ENCODE measurements around the gene RAPGEF2.

RAPGEF2 gene

GRCh38 chr4:159126716-159127115 is 23.8 kb downstream of the RAPGEF2 start:
- TF ChIP-seq, protein P1, sequence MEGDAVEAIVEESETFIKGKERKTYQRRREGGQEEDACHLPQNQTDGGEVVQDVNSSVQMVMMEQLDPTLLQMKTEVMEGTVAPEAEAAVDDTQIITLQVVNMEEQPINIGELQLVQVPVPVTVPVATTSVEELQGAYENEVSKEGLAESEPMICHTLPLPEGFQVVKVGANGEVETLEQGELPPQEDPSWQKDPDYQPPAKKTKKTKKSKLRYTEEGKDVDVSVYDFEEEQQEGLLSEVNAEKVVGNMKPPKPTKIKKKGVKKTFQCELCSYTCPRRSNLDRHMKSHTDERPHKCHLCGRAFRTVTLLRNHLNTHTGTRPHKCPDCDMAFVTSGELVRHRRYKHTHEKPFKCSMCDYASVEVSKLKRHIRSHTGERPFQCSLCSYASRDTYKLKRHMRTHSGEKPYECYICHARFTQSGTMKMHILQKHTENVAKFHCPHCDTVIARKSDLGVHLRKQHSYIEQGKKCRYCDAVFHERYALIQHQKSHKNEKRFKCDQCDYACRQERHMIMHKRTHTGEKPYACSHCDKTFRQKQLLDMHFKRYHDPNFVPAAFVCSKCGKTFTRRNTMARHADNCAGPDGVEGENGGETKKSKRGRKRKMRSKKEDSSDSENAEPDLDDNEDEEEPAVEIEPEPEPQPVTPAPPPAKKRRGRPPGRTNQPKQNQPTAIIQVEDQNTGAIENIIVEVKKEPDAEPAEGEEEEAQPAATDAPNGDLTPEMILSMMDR (IDR thresholded peaks at IDR 0.05; ENCODE audit: insufficient read depth, low read length, poor library complexity, severe bottlenecking) = no peak
- TF ChIP-seq EZH2phosphoT487 (conservative IDR thresholded peaks at IDR 0.05; ENCODE audit: low read length) = no peak
- no peaks in the 10 kb centered on the region for H3K79me2 ChIP-seq (ENCODE audit: insufficient read depth, low read length)
- H3K9ac ChIP-seq (ENCODE audit: low read length) = no peak overlapping the region
- peaks cover 3% of the 10 kb centered on the region; the same call in 1 of the 2 replicates for H4K20me1 ChIP-seq (ENCODE audit: low read depth, low read length)
- no peak overlapping the region for H3K4me2 ChIP-seq (ENCODE audit: low read depth, low read length, poor library complexity, severe bottlenecking)
- no peak overlapping the region for H3K4me3 ChIP-seq (ENCODE audit: insufficient read depth, low read length, poor library complexity, severe bottlenecking)
- H3K9me3 ChIP-seq (ENCODE audit: insufficient read depth, low read length) = no peaks in the 10 kb centered on the region
- no peak overlapping the region for H3K27ac ChIP-seq (ENCODE audit: low read depth, low read length)
- no peaks in the 10 kb centered on the region for H3K36me3 ChIP-seq (ENCODE audit: low read length)
- no peaks in the 10 kb centered on the region for H3K9me2 ChIP-seq (replicated peaks; ENCODE audit: insufficient read depth, low read length)
- H3K27me3 ChIP-seq (ENCODE audit: low read length) = no peaks in the 10 kb centered on the region
- H3F3A ChIP-seq (ENCODE audit: insufficient read depth) = no peaks in the 10 kb centered on the region
- no peak overlapping the region for H2AFZ ChIP-seq (ENCODE audit: low read depth, low read length, severe bottlenecking)

GRCh38 chr4:159127745-159128518 is 25.1 kb downstream of the RAPGEF2 start:
- Histone ChIP-seq H3K9me2 (replicated peaks; ENCODE audit: insufficient read depth, low read length) (no peaks in the 10 kb centered on the region), H3K36me3 (ENCODE audit: low read length) (no peaks in the 10 kb centered on the region), H3K79me2 (ENCODE audit: insufficient read depth, low read length) (no peaks in the 10 kb centered on the region), H3K4me3 (ENCODE audit: insufficient read depth, low read length, poor library complexity, severe bottlenecking) (no peak overlapping the region), H4K20me1 (ENCODE audit: low read depth, low read length) (peaks cover 3% of the 10 kb centered on the region; the same call in 1 of the 2 replicates), H2AFZ (ENCODE audit: low read depth, low read length, severe bottlenecking) (no peak overlapping the region), H3F3A (ENCODE audit: insufficient read depth) (no peaks in the 10 kb centered on the region), H3K4me2 (ENCODE audit: low read depth, low read length, poor library complexity, severe bottlenecking) (no peak overlapping the region), H3K9ac (ENCODE audit: low read length) (no peak overlapping the region), H3K9me3 (ENCODE audit: insufficient read depth, low read length) (no peaks in the 10 kb centered on the region), H3K27ac (ENCODE audit: low read depth, low read length) (no peak overlapping the region), H3K27me3 (ENCODE audit: low read length) (no peaks in the 10 kb centered on the region)
- TF ChIP-seq EZH2phosphoT487 (conservative IDR thresholded peaks at IDR 0.05; ENCODE audit: low read length) = no peak
- TF ChIP-seq, protein P1 (IDR thresholded peaks at IDR 0.05; ENCODE audit: insufficient read depth, low read length, poor library complexity, severe bottlenecking) = no peak

DNA sequence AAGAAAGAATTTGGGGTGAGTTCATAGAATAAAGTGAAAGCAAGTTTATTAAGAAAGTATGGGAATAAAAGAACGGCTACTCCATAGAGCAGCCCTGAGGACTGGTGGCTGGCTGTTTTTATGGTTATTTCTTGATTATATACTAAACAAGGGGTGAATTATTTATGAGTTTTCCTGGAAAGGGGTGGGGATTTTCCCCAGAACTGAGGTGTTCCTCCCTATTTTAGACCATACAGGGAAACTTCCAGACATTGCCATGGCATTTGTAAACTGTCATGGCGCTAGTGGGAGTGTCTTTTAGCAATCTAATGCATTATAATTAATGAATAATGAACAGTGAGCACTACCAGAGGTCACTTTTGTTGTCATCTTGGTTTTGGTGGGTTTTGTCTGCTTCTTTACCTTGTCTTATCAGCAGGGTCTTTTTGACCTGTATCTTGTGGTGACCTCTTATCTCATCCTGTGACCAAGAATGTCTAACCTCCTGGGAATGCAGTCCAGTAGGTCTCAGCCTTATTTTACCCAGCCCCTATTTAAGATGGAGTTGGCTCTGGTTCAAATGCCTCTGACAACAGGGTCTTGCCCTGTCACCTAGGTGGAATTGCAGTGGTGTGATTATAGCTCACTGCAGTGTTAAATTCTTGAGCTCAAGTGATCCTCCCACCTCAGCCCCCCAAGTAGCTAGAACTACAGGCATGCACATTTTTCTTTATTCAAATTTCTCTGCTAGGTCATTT is 27.1 kb downstream of the RAPGEF2 start:
- H3K27ac ChIP-seq (ENCODE audit: low read depth, low read length) = no peak overlapping the region
- no peaks in the 10 kb centered on the region for H3K79me2 ChIP-seq (ENCODE audit: insufficient read depth, low read length)
- no peaks in the 10 kb centered on the region for H3K27me3 ChIP-seq (ENCODE audit: low read length)
- no peak for TF ChIP-seq EZH2phosphoT487 (conservative IDR thresholded peaks at IDR 0.05; ENCODE audit: low read length)
- TF ChIP-seq, protein P1 (IDR thresholded peaks at IDR 0.05; ENCODE audit: insufficient read depth, low read length, poor library complexity, severe bottlenecking) = no peak
- H2AFZ ChIP-seq (ENCODE audit: low read depth, low read length, severe bottlenecking) = no peak overlapping the region
- peaks cover 3% of the 10 kb centered on the region; the same call in 1 of the 2 replicates for H4K20me1 ChIP-seq (ENCODE audit: low read depth, low read length)
- no peak overlapping the region for H3K4me3 ChIP-seq (ENCODE audit: insufficient read depth, low read length, poor library complexity, severe bottlenecking)
- no peaks in the 10 kb centered on the region for H3K9me3 ChIP-seq (ENCODE audit: insufficient read depth, low read length)
- H3K4me2 ChIP-seq (ENCODE audit: low read depth, low read length, poor library complexity, severe bottlenecking) = no peak overlapping the region
- no peak overlapping the region for H3K9ac ChIP-seq (ENCODE audit: low read length)
- no peaks in the 10 kb centered on the region for H3K36me3 ChIP-seq (ENCODE audit: low read length)
- H3F3A ChIP-seq (ENCODE audit: insufficient read depth) = no peaks in the 10 kb centered on the region
- H3K9me2 ChIP-seq (replicated peaks; ENCODE audit: insufficient read depth, low read length) = no peaks in the 10 kb centered on the region
